Anterior cingulate cortex (tissue), 58 donors: ENCODE data around the gene IFNE.

Source experiments
- DNase-seq, 58 donors: peaks; one replicate each; lab custom pipeline; 2025; lab: John Stamatoyannopoulos, UW

IFNE gene

GRCh38 chr9:21432672-21433425, 49.3 kb downstream of the IFNE start:
- DNase-seq, result no peak
